Natural killer cell (primary cell): ENCODE measurements around the gene ADRA2A. TPM values are rescaled to one million over a fixed set of nuclear protein-coding genes. Genes with fewer than 3 reads are reported as not detected.

Experiments used
- ATAC-seq, 3 donors: fragments of 150-1000 bp in 2 of 3; fragments of 200-7000 bp in 1 of 3; cut with Tn5 transposase; 1 replicate in 1 of 3; 2 replicates in 2 of 3; pipeline ENCODE4 v1.10.0; 2021; ENCODE audit warnings: mild to moderate bottlenecking in 2 of 3, moderate library complexity in 2 of 3
- DNase-seq, 2 donors: peaks; one replicate each; pipeline versions ENCODE4 v3.0.0 to v3.0.0-alpha.2; 2013 to 2021; ENCODE audit warnings: mixed read lengths in 1 of 2
- H3K27ac ChIP-seq: one replicate; pipeline ENCODE4 v1.5.1; 2013; ENCODE audit warnings: mild to moderate bottlenecking, low read length
- H3K27me3 ChIP-seq: one replicate; pipeline ENCODE4 v1.6.1; 2013; ENCODE audit warnings: low read length; ENCODE audit not compliant: control insufficient read depth, insufficient read depth
- H3K36me3 ChIP-seq: one replicate; pipeline ENCODE4 v1.6.1; 2013; ENCODE audit warnings: low read length; ENCODE audit not compliant: control insufficient read depth, insufficient read depth
- H3K4me1 ChIP-seq: one replicate; pipeline ENCODE4 v1.6.1; 2013; ENCODE audit warnings: low read length; ENCODE audit not compliant: control insufficient read depth, insufficient read depth
- H3K4me3 ChIP-seq: one replicate; pipeline ENCODE4 v1.5.1; 2013; ENCODE audit warnings: low read length
- H3K9me3 ChIP-seq: one replicate; pipeline ENCODE4 v1.6.1; 2013; ENCODE audit warnings: low read length; ENCODE audit not compliant: control insufficient read depth, insufficient read depth
- H3K27ac Mint-ChIP-seq, 2 donors: one replicate each; pipeline ENCODE4 v1.8.0; 2022; ENCODE audit warnings: mild to moderate bottlenecking in 2 of 2, mixed read lengths in 2 of 2, moderate library complexity in 1 of 2
- H3K27me3 Mint-ChIP-seq, 2 donors: one replicate each; pipeline ENCODE4 v1.8.0; 2022; ENCODE audit warnings: low read depth in 2 of 2, mixed read lengths in 2 of 2
- H3K36me3 Mint-ChIP-seq: one replicate; pipeline ENCODE4 v1.8.0; 2022; ENCODE audit warnings: mixed read lengths
- H3K4me1 Mint-ChIP-seq, 2 donors: one replicate each; pipeline ENCODE4 v1.8.0; 2022; ENCODE audit warnings: mixed read lengths in 2 of 2
- H3K4me3 Mint-ChIP-seq: one replicate; pipeline ENCODE4 v1.8.0; 2022; ENCODE audit warnings: mild to moderate bottlenecking, moderate library complexity, mixed read lengths
- H3K9me3 Mint-ChIP-seq, 2 donors: one replicate each; pipeline ENCODE4 v1.8.0; 2022; ENCODE audit warnings: mixed read lengths in 2 of 2
- WGBS: methylation state at CpG from one replicate; pipeline ENCODE4 v1.1.7; 2013; ENCODE audit warnings: missing lambda C conversion rate; ENCODE audit not compliant: insufficient coverage; 5-methylcytosine and 5-hydroxymethylcytosine counted together
- intact Hi-C: fragments of 100-400 bp; cut with micrococcal nuclease; formaldehyde crosslinking; loops from one replicate; pipeline ENCODE4 v1.14.2; 2022
- total RNA-seq, 4 donors: library from RNA; stranded (reverse); fragments of 120-200 nt in 1 of 4; gene quantifications; one replicate each; pipeline versions ENCODE4 v1.2.3 to v1.2.4, GENCODE V29; 2013 to 2022
- TF ChIP-seq, protein P1 (sequence below): fragments of 200-600 bp; IDR thresholded peaks from one replicate; pipeline ENCODE4 v1.8.0; 2022; ENCODE audit warnings: antibody characterized with exemption

The ADRA2A gene
- total RNA-seq, 3 donors from 2014 or later (not counting 1 experiment from before 2014, with no cell fraction given): 0.07 to 0.28 TPM; not detected in 1

- H3K4me3 Mint-ChIP-seq: no peak overlapping the region
- Histone ChIP-seq H3K9me3 (no peaks in the 10 kb centered on the region), H3K27ac (no peak overlapping the region), H3K4me1 (no peaks in the 10 kb centered on the region), H3K4me3 (no peak overlapping the region), H3K27me3 (no peaks in the 10 kb centered on the region), H3K36me3 (no peaks in the 10 kb centered on the region)
- peaks cover 11 to 17% of the 10 kb centered on the region in 2 donors for H3K4me1 Mint-ChIP-seq
- no peak for ATAC-seq
- DNase-seq: no peak
- 90% methylated on average over 9 of the region's 9 CpGs for WGBS
- TF ChIP-seq, protein P1, sequence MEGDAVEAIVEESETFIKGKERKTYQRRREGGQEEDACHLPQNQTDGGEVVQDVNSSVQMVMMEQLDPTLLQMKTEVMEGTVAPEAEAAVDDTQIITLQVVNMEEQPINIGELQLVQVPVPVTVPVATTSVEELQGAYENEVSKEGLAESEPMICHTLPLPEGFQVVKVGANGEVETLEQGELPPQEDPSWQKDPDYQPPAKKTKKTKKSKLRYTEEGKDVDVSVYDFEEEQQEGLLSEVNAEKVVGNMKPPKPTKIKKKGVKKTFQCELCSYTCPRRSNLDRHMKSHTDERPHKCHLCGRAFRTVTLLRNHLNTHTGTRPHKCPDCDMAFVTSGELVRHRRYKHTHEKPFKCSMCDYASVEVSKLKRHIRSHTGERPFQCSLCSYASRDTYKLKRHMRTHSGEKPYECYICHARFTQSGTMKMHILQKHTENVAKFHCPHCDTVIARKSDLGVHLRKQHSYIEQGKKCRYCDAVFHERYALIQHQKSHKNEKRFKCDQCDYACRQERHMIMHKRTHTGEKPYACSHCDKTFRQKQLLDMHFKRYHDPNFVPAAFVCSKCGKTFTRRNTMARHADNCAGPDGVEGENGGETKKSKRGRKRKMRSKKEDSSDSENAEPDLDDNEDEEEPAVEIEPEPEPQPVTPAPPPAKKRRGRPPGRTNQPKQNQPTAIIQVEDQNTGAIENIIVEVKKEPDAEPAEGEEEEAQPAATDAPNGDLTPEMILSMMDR: no peak
- intact Hi-C loops: no loop called here
- H3K36me3 Mint-ChIP-seq: no peaks in the 10 kb centered on the region
- H3K27me3 Mint-ChIP-seq: peaks cover 0 to 5% of the 10 kb centered on the region in 2 donors
- H3K9me3 Mint-ChIP-seq: no peaks in the 10 kb centered on the region
- no peak overlapping the region for H3K27ac Mint-ChIP-seq
Observed at GRCh38 chr10:111116211-111116610, 39.4 kb downstream of the ADRA2A start.

DNA sequence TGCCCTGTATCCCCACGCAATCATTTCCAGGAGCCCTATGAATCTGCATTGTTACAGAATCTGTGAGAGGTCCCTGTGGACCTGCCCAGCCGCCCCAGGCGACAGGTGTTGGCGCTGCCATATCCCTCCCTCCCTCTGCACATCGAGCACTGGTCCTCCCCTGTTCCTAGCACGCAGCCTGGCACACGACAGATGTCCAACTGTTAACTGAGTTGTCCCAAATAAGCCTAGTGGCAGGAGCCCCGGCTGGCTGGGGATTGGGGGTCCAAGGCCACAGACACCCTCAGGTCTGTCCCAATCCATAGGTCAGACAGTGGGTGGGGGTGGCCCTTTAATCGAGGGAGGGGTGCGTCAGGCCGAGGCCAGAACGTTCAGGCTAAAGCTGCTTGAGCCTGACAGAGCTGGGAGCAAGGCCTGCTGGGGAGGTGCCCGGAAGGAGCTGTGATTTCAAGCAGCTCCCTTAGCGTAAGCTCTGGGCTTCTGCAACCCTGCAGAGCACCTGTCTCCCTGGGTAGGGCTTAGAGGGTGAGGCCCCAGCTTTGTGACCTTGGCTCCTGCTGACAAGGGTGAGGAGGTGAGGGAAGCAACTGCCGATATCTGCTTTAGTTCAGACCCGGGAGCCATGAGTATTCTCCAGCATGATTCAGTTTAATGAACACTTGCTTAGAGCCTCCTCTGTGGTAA, 40.1 kb downstream of the ADRA2A start:
- 88% methylated on average over 16 of the region's 16 CpGs for WGBS
- no peaks in the 10 kb centered on the region for H3K27me3 ChIP-seq
- no peaks in the 10 kb centered on the region for H3K4me1 ChIP-seq
- H3K9me3 Mint-ChIP-seq: no peaks in the 10 kb centered on the region
- H3K36me3 Mint-ChIP-seq: no peaks in the 10 kb centered on the region
- no peak overlapping the region for H3K27ac Mint-ChIP-seq
- intact Hi-C loops: no loop called here
- peaks cover 11 to 17% of the 10 kb centered on the region in 2 donors for H3K4me1 Mint-ChIP-seq
- H3K4me3 ChIP-seq: no peak overlapping the region
- H3K27ac ChIP-seq: no peak overlapping the region
- ATAC-seq (no peak), DNase-seq (no peak)
- no peak overlapping the region for H3K4me3 Mint-ChIP-seq
- H3K27me3 Mint-ChIP-seq: peaks cover 0 to 10% of the 10 kb centered on the region in 2 donors
- no peaks in the 10 kb centered on the region for H3K9me3 ChIP-seq
- H3K36me3 ChIP-seq: no peaks in the 10 kb centered on the region
- TF ChIP-seq, protein P1: no peak

DNA sequence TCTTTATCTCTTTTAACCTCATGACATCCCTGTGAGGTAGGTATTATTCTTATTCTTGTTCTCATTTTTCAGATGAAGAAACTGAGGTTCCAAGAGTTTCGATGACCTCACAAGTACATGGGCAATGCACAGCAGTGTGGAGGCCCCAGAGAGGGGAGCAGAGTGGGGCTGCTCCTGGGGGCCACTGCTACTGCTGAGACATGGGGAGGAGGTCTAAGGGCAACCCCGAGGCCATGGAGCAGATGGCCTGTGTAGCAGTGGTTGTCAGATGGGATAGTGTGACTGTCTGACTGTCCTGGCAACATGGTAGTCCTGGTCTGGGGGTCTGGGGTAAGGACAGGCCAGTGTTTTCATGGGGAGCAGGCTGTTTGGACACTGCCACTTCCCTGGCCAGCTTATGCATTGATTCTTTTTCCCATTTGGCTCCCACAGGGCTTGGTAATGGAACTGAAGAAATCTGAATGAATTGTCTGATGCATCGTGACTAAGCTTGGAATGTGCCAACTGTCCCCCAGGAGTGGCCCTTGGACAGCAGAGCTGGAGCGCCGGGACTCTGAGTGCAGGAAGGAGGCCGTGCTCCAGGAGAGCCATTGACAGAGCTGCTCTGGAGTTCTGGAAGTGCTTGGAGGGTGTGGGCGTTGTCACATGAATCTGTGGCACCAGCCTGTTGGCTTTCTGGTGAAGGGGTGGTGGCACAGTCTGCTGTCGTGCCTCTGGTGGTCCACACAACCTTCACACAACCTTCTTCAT, 40.9 kb downstream of the ADRA2A start:
- Histone ChIP-seq H3K4me1 (no peaks in the 10 kb centered on the region), H3K27ac (no peak overlapping the region), H3K9me3 (no peaks in the 10 kb centered on the region), H3K27me3 (no peaks in the 10 kb centered on the region), H3K36me3 (no peaks in the 10 kb centered on the region), H3K4me3 (no peak overlapping the region)
- ATAC-seq (no peak), DNase-seq (no peak)
- Mint-ChIP-seq H3K27me3 (peaks cover 0 to 11% of the 10 kb centered on the region in 2 donors), H3K9me3 (no peaks in the 10 kb centered on the region), H3K27ac (no peak overlapping the region), H3K4me1 (peaks cover 11 to 15% of the 10 kb centered on the region in 2 donors), H3K4me3 (no peak overlapping the region), H3K36me3 (no peaks in the 10 kb centered on the region)
- TF ChIP-seq, protein P1: no peak
- intact Hi-C loops: no loop called here
- WGBS: 80% methylated on average over 8 of the region's 8 CpGs
